Activated CD8-positive, alpha-beta memory T cell treated with anti-CD3 and anti-CD28 coated beads for 48 hours (primary cell): ENCODE measurements around the gene SLC16A3.
"Not testable (repeated sequence)": the region's sequence is repeated elsewhere in the genome, so short reads cannot be mapped to it uniquely, and the experiment has no call there.

Source experiments
- DNase-seq, 3 experiments: peaks; one replicate each; pipeline ENCODE4 v3.0.0-alpha.2; 2020; ENCODE audit warnings: low read depth in 2 of 3, low spot score in 2 of 3

SLC16A3 gene

DNA sequence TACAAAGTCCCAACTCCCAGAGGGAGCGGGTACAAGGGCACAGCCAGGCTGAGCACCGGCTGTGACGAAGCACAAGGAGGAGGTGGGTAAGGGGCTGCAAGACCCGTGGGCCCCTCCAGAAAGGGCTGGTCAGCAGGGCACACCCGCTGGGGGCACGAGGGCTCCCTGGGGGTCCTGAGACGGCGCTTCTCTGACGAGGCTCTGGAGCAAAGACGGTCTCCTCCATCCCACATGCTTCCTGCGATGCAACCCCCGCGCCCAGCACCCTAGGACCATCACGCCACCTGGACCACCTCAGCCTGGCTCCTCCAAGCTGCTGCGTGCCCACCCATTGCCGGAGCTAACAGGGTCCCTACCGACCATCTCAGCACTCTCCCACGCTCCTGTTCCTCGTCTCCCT, 24.9 kb upstream of the SLC16A3 start:
- no peak for DNase-seq

DNA sequence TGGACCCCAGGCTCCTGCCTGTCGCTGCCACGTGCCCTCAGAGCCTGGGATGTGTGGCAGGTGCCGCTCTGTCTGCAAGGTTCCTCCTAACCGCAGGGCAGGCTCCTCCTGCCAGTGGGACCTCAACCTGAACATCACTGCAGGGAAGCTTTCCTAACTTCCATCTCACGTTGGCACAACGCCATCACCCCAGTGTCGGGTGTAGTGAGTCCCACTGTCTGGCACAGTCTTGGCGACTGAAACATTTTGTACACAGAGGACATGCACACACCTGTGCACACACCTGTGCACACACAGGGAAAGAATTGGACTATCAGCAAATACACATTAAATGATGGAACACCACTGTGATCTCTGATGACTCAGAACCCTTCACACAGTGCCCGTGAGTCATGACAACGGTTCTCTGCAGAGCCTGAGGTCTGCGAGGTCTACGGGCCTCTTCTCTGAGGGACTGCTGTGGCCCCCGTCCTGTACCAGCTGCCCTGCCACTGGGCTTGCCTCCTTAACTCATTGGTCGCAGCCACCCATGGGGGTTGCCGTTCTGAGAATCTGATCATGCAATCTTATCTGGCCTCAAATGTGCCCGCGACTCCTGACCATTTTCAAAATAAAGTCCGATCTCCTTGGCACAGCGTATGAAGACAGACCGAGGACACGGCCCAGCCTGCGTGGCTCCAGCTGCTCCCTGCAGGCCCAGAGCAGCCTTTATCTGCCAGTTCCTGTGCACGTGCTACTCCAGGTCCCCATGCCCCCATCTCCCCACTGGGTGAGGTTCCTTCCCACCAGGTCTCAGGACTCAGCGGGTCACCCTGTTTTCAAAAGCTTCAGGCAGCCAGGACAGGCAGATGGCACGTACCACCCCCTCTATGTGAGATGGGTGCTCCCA, 23.8 kb upstream of the SLC16A3 start:
- DNase-seq: no peak

- peak in 1 of 3 experiments; percentile 58 for DNase-seq
Observed at GRCh38 chr17:82205720-82206508, 22.9 kb upstream of the SLC16A3 start.

DNA sequence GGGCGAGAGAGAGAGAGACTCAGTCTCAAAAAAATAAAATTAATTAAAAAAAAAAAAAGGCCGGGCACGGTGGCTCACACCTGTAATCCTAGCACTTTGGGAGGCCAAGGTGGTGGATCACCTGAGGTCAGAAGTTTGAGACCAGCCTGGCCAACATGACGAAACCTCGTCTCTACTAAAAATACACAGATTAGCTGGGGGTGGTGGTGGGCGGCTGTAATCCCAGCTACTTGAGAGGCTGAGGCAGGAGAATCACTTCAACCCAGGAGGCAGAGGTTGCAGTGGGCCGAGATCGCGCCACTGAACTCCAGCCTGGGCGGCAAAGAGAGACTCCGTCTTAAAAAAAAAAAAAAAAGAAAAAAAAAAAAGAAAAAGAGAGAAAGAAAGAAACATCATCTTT, 18.2 kb upstream of the SLC16A3 start:
- DNase-seq: not testable (repeated sequence)

- peak in 1 of 3 experiments; percentile 73 for DNase-seq
Observed at GRCh38 chr17:82212331-82213250, 16.3 kb upstream of the SLC16A3 start, which contains the start of gene CCDC57. Gene CCDC57, minus strand, starts transcription at chr17:82212842. Its CDS starts 10,898 bp downstream, at chr17:82201944.

DNA sequence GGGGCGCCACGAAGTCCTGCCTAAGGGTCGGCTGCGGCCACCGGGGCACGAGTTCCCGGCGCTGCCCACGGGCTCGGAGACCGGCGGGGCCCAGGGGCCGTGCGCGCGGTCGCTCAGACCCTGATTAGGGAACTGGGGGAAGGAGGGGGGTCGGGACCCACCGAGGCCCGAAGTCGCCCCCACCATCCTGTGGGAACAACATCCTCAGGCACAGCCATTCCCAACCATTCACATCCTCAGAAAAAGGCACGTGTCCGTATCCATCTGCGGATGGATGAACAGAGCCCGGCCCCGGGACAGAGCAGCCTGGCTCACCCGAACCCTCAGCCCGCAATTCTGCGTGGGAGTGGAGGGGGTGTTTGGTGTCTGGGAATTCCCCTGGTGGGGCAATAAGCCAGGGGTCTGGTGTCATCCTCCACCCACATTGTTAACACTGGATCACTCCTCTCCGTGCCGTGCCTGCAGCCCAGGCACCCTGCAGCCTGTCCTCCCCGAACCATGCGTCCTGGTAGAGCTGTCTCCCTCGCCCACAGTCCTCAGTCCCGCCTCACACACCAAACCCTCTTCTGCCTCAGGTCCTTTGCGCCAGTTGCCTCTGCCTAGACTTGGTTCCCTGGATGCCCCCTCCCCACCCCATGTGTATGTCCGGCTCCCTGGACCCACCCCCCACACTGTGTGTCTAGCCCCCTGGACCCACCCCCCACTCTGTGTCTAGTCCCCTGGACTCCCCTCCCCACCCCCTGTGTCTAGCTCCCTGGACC, 15.4 kb upstream of the SLC16A3 start:
- no peak for DNase-seq

- no peak for DNase-seq
Observed at GRCh38 chr17:82214012-82214628, 14.7 kb upstream of the SLC16A3 start.

DNA sequence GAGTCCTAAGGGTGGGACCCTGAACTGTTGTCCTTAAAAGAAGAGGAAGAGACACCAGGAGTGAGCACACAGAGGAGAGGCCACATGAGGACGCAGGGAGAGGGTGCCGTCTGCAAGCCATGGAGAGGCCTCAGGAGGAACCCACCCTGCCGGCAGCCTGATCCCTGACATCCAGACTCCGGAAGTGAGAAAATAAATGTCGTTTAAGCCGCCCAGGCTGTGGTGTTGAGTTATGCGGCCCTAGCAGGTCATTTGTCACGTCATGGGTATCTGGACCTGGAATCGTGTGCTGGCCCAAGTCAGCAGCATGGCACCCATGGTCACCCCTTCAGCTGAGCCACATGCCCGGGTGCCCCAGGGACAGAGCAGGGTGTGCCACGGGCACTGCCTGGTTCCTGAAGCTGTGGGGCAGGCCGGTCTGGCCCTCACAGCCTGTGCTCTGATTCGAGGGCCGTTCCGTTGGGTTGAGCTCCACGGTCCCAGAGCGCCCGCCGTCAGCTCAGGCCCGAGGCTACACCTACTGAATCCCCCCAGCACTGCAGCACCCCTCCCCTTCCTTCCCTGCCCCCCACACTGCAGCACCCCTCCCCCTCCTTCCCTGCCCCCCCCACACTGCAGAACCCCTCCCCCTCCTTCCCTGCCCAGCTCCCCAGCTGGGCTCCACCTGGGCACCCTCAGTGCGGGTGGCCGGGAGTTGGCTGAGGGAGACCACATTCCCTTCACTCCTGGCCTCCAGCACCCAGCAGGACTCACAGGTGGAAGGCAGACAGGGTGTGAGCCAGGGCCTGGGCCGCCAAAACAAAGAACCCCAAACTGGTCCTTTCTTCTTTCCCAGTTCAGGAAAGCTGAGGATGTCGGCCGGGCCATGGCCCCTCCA, 13.5 kb upstream of the SLC16A3 start:
- DNase-seq: no peak

- DNase-seq: no peak
Observed at GRCh38 chr17:82215972-82216300, 12.9 kb upstream of the SLC16A3 start.

- DNase-seq: no peak
Observed at GRCh38 chr17:82216301-82217119, 12.3 kb upstream of the SLC16A3 start.

GRCh38 chr17:82217120-82217529, 11.7 kb upstream of the SLC16A3 start:
- no peak for DNase-seq

- no peak for DNase-seq
Observed at GRCh38 chr17:82217530-82218204, 11.2 kb upstream of the SLC16A3 start.

GRCh38 chr17:82218349-82219075, 10.3 kb upstream of the SLC16A3 start:
- no peak for DNase-seq

DNA sequence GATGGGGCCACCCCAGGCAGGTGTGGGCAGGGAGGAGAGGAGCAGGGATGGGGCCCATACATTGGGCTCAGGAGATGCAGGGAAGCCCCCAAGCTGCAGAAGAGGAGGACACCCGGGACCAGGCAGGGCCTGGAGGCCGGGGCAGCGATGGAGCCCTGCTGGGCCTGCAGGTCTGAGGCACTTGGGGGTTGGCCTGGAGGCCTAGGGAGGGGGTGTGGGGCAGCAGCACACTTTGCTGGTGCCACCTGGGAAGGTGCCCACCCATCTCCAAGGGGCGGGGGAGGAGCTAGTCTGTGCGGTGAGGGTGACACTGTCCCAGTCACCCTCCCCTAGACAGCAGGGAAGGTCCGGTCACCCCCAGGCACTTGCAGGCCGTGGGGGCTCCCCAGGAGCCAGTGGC, 9.8 kb upstream of the SLC16A3 start:
- DNase-seq: no peak

- no peak for DNase-seq
Observed at GRCh38 chr17:82219753-82220709, 8.8 kb upstream of the SLC16A3 start.
